Left lung (tissue), 10 donors: ENCODE data around the gene ROMO1. TPM values are rescaled to one million over a fixed set of nuclear protein-coding genes. Genes with fewer than 3 reads are reported as not detected.

Experiments
- ATAC-seq: fragments of 200-7000 bp; cut with Tn5 transposase; one replicate; pipeline ENCODE4 v1.9.1; 2020; ENCODE audit warnings: moderate library complexity
- DNase-seq, 4 donors: peaks; one replicate each; pipeline ENCODE4 v3.0.0-alpha.2; 2013 to 2020
- H3K27ac ChIP-seq, 2 donors: fragments of 200-600 bp; sonication (generic) in 1 of 2; one replicate each; pipeline versions ENCODE4 v1.5.0 to v1.8.0; 2020 to 2021
- H3K27me3 ChIP-seq, 2 donors: fragments of 200-600 bp; sonication (generic) in 1 of 2; one replicate each; pipeline versions ENCODE4 v1.5.0 to v1.8.0; 2020 to 2021
- H3K36me3 ChIP-seq, 2 donors: fragments of 200-600 bp; sonication (generic) in 1 of 2; one replicate each; pipeline versions ENCODE4 v1.5.0 to v1.8.0; 2020 to 2021
- H3K4me1 ChIP-seq, 2 donors: fragments of 200-600 bp; one replicate each; pipeline ENCODE4 v1.8.0; 2021
- H3K4me3 ChIP-seq, 2 donors: fragments of 200-600 bp; sonication (generic) in 1 of 2; one replicate each; pipeline versions ENCODE4 v1.5.0 to v1.8.0; 2020 to 2021; ENCODE audit warnings: mild to moderate bottlenecking in 1 of 2
- H3K9me3 ChIP-seq, 2 donors: fragments of 200-600 bp; sonication (generic) in 1 of 2; one replicate each; pipeline versions ENCODE4 v1.5.0 to v1.8.0; 2020 to 2021
- intact Hi-C, 2 donors: fragments of 100-400 bp; cut with DNase I; formaldehyde crosslinking; loops; one replicate each; pipeline versions ENCODE4 v1.11.2 to v1.14.2; 2022
- polyA plus RNA-seq, 6 donors: library from polyadenylated mRNA; unstranded; fragments of 120-200 nt; gene quantifications; one replicate each; pipeline ENCODE4 v1.2.1, GENCODE V29; 2013; ENCODE audit not compliant: insufficient read length in 6 of 6
- total RNA-seq, 2 donors: library from RNA; stranded (reverse); fragmentation: NEBNext Ultra II Directional; extraction: Animal tissue kit (Norgen Biotek cat#: 25700); gene quantifications; one replicate each; pipeline ENCODE4 v1.2.1, GENCODE V29; 2021
- TF ChIP-seq, protein P1 (sequence below), 2 donors: fragments of 200-600 bp; sonication (generic) in 1 of 2; IDR thresholded peaks; one replicate each; pipeline versions ENCODE4 v1.5.0 to v1.8.0; 2021; ENCODE audit warnings: antibody characterized with exemption in 2 of 2
- donor health status: DM: no; HTN: yes; CAD: no.
- donor health status: DM: no; HTN: no; CAD: no.

Gene ROMO1
- total and polyA plus RNA-seq, 8 donors, result 49.6 to 126 (median 76.3) TPM

DNA sequence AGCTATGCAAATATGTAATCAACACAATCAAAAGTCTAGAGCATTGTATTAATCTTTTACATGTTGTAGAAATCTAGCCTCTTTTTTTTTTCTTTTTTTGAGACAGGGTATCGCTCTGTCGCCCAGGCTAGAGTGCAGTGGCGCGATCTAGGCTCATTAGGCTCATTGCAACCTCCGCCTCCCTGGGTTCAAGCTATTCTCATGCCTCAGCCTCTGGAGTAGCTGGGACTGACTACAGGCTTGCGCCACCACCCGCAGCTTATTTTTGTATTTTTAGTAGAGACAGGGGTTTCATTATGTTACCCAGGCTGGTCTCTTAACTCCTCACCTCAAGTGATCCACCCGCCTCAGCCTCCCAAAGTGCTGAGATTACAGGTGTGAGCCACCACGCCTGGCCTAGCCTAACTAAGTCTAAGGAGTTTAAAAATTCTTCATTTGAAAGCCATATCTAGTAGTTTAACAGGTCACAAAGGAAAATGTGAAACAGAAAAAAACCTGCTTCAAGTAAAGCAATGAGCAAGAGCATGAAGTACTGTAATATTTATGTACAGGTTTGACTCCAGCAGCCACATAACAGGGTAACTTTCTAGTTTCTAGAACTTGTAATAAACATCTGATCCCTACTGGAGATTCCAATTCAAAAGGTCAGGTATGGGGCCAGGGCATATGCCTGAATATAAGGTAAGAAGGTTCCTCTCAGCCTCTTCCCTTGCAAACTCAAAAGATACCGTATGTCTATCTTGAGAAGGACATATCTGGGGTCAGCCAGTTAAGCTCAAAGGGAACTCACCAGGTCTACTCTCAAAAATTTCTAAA is 38.9 kb upstream of the ROMO1 start:
- intact Hi-C loops, result no loop called here
- no peak overlapping the region for H3K4me3 ChIP-seq
- peaks cover 0 to 7% of the 10 kb centered on the region in 2 donors for H3K36me3 ChIP-seq
- H3K4me1 ChIP-seq, result peaks cover 43 to 70% of the 10 kb centered on the region in 2 donors
- H3K27me3 ChIP-seq, result no peaks in the 10 kb centered on the region
- TF ChIP-seq, protein P1, sequence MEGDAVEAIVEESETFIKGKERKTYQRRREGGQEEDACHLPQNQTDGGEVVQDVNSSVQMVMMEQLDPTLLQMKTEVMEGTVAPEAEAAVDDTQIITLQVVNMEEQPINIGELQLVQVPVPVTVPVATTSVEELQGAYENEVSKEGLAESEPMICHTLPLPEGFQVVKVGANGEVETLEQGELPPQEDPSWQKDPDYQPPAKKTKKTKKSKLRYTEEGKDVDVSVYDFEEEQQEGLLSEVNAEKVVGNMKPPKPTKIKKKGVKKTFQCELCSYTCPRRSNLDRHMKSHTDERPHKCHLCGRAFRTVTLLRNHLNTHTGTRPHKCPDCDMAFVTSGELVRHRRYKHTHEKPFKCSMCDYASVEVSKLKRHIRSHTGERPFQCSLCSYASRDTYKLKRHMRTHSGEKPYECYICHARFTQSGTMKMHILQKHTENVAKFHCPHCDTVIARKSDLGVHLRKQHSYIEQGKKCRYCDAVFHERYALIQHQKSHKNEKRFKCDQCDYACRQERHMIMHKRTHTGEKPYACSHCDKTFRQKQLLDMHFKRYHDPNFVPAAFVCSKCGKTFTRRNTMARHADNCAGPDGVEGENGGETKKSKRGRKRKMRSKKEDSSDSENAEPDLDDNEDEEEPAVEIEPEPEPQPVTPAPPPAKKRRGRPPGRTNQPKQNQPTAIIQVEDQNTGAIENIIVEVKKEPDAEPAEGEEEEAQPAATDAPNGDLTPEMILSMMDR (IDR thresholded peaks at IDR 0.05), result no peak
- ATAC-seq (no peak), DNase-seq (no peak)
- H3K27ac ChIP-seq, result peak overlapping the region in 1 of 2 donors; percentile 4
- H3K9me3 ChIP-seq, result no peaks in the 10 kb centered on the region

DNA sequence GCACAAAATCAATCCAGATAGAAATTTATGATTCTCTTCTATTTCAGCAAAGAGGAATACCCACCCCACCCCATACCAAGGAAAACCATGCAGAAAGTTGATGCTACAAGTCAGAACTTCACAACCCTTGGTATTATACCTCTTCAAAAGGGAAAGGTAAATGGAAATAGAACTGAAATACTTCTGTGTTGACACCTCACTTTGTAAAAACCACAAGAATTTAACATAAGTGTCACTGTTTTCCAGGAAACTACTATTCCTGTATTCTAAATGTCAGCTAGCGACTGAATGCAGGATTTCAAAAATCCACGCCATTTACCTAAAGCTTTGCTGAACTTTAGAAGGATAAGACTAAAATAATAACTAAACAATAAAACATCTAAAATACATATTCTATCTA is 38.2 kb upstream of the ROMO1 start:
- Histone ChIP-seq H3K36me3 (peaks cover 0 to 5% of the 10 kb centered on the region in 2 donors), H3K27ac (peak overlapping the region; percentile 3 to 4), H3K27me3 (no peaks in the 10 kb centered on the region), H3K4me3 (peak overlapping the region in 1 of 2 donors; percentile 98), H3K4me1 (peaks cover 43 to 70% of the 10 kb centered on the region in 2 donors), H3K9me3 (no peaks in the 10 kb centered on the region)
- no peak for DNase-seq
- ATAC-seq, result peak; percentile 7
- TF ChIP-seq, protein P1 (IDR thresholded peaks at IDR 0.05), result no peak
- intact Hi-C loops, result no loop called here

DNA sequence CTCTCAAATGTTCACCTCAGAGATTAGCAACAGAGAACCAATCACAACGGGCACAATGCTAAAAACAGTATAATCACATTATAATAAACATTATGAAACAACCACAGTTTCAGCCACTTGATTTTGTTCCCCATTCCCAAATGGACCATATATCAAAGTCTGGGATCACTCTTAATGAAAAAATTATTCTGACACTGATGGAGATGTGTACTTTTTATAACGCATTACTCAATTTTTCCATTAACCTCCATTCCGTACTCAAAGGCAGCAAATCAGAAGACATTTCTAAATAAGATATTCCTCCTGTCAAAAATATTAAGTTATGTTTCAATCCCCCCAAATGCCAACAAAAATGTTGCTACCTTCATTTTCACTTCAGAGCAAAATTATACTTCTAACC is 37.3 kb upstream of the ROMO1 start:
- DNase-seq (no peak), ATAC-seq (no peak)
- Histone ChIP-seq H3K27ac (peak overlapping the region in 1 of 2 donors; percentile 28), H3K36me3 (no peaks in the 10 kb centered on the region), H3K9me3 (no peaks in the 10 kb centered on the region), H3K4me3 (peak overlapping the region in 1 of 2 donors; percentile 98), H3K27me3 (no peaks in the 10 kb centered on the region), H3K4me1 (peaks cover 43 to 70% of the 10 kb centered on the region in 2 donors)
- TF ChIP-seq, protein P1 (IDR thresholded peaks at IDR 0.05), result no peak
- intact Hi-C loops, result no loop called here

DNA sequence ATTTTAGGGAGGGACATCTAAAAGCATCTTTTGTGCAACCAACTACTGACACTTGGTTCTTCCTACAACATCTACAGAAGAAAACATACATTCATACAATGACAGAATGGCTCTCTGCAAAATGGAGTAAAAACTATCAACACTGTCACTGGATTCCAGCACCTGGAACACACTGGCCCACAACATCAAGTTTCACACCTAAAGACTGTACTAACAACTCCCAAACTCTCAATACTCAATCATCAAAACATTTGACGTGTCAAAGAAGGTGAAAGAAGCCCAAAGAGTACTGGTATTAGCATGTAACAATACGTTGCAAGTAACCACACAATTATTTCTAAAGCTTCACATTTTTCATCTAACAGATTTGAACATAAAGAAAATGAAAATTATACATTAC is 36.7 kb upstream of the ROMO1 start:
- no peak for DNase-seq
- H3K4me3 ChIP-seq, result peak overlapping the region in 1 of 2 donors; percentile 98
- no peak overlapping the region for H3K27ac ChIP-seq
- H3K9me3 ChIP-seq, result no peaks in the 10 kb centered on the region
- H3K36me3 ChIP-seq, result no peaks in the 10 kb centered on the region
- TF ChIP-seq, protein P1 (IDR thresholded peaks at IDR 0.05), result no peak
- no peak for ATAC-seq
- peaks cover 39 to 64% of the 10 kb centered on the region in 2 donors for H3K4me1 ChIP-seq
- intact Hi-C loops, result no loop called here
- H3K27me3 ChIP-seq, result no peaks in the 10 kb centered on the region
